Hypothalamus (tissue), 51 donors: Measurements from ENCODE around the gene LZTR1.
A peak's percentile ranks its signal among the peaks of the same experiment; 100 is the strongest.

Experiments
- DNase-seq, 51 donors: peaks; one replicate each; lab custom pipeline; 2025; lab: John Stamatoyannopoulos, UW

LZTR1 gene

GRCh38 chr22:20979243-20979809 lies 2.8 kb upstream of the LZTR1 start:
- peak in 24 of 51 donors; percentile 6 to 67 (median 41) for DNase-seq

GRCh38 chr22:20979940-20980453 lies 2.1 kb upstream of the LZTR1 start:
- DNase-seq = no peak

- no peak for DNase-seq
Observed at GRCh38 chr22:20980523-20980922, 1.6 kb upstream of the LZTR1 start.

- no peak for DNase-seq
Observed at GRCh38 chr22:20980938-20981722, 967 bp upstream of the LZTR1 start.

- no peak for DNase-seq
Observed at GRCh38 chr22:20982563-20982882, 426 bp downstream of the LZTR1 start.

- no peak for DNase-seq
Observed at GRCh38 chr22:20983081-20983771, 1.1 kb downstream of the LZTR1 start.

- no peak for DNase-seq
Observed at GRCh38 chr22:20985720-20986119, 3.6 kb downstream of the LZTR1 start.

GRCh38 chr22:20986365-20986764 lies 4.3 kb downstream of the LZTR1 start:
- DNase-seq = no peak

GRCh38 chr22:20987375-20987774 lies 5.3 kb downstream of the LZTR1 start:
- DNase-seq = no peak

- DNase-seq = no peak
Observed at GRCh38 chr22:20988573-20989322, 6.7 kb downstream of the LZTR1 start.

GRCh38 chr22:20989323-20990138 lies 7.4 kb downstream of the LZTR1 start:
- DNase-seq = no peak

GRCh38 chr22:20990184-20991180 lies 8.4 kb downstream of the LZTR1 start:
- no peak for DNase-seq

GRCh38 chr22:20991252-20992055 lies 9.4 kb downstream of the LZTR1 start:
- DNase-seq = no peak

- no peak for DNase-seq
Observed at GRCh38 chr22:20992056-20992442, 10.0 kb downstream of the LZTR1 start.

GRCh38 chr22:20992456-20993303 lies 10.6 kb downstream of the LZTR1 start:
- DNase-seq = no peak

- DNase-seq = no peak
Observed at GRCh38 chr22:20993304-20994127, 11.4 kb downstream of the LZTR1 start.
